ENCODE data around the gene ONECUT3. TPM values are rescaled to one million over a fixed set of nuclear protein-coding genes. Genes with fewer than 3 reads are reported as not detected.

Gene ONECUT3
- total and polyA plus RNA-seq, 4 experiments from 2014 or later = not detected

DNA sequence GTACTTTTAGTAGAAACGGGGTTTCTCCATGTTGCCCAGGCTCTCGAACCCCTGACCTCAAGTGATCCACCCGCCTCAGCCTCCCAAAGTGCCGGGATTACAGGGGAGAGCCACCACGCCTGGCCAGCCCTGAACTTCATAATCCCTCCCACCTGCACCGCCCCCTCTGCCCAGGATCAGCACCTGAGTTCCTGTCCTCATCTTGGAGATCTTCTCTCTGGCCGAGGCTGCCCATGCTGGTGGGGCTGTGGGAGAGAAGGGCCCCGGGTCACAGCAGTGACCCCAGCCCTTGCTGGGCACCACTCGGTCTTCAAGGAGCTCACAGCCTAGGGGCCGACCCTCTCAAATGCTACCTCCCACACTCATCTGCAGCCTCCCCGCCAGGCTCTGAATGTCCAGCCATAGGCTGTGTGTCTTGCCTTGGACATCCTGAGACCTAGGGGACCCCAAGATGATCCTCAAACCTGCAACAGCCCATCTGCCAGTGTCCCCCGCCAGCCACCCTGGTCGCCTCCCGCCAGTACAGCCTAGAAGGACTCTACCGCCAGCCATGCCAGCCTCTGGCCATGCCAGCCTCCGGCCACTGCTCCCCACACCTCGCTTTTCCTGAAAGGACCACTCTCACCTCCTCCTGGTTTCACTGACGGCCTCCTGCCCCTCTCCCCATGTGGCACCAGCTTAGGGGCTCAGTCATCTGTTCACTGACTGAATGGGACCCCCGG, 57.3 kb downstream of the ONECUT3 start:
- H3K4me1 Mint-ChIP-seq = peaks cover 10 to 15% (median 11%) of the 10 kb centered on the region in 4 donors

DNA sequence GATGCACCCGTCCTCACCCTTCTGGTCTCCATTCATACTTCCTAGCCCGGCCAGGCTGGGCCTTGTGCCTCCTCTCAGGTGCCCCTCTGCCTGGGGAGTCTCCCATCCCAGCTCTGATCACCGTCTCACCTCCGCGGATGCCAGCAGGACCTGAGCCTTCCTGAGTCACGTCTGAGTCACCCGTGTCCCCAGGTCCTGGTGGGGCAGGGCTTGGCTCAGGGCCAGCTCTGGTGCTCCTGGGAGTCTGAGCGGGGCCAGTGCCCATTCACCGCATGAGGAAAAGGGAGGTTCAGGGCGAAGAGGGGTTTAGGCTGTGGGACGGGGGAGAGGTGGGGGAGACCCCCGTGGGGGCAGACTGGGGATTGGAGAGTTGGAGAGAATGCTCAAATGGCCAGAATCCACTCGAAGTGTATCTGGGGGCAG, 58.2 kb downstream of the ONECUT3 start:
- Histone ChIP-seq H3K27me3 (ENCODE audit: insufficient read depth, low read length) (no peaks in the 10 kb centered on the region), H3K27ac (ENCODE audit: low read depth, low read length) (peak overlapping the region; percentile 16), H3K36me3 (ENCODE audit: insufficient read depth, low read length) (peaks cover 7% of the 10 kb centered on the region), H3K4me3 (ENCODE audit: low read length in 2 of 2) (peak overlapping the region in 1 of 2 donors; percentile 73), H3K9me3 (ENCODE audit: control insufficient read depth in 1 of 2, low read length in 2 of 2) (no peaks in the 10 kb centered on the region), H3K4me1 (ENCODE audit: insufficient read depth, low read length) (peaks cover 14% of the 10 kb centered on the region)
- no peaks in the 10 kb centered on the region for H3K27me3 Mint-ChIP-seq
- intact Hi-C loops (cut with micrococcal nuclease) = loop anchor here (5.0 kb wide), 2 partner anchors 44 to 219 kb away; partner anchors contain the start of gene MBD3
- CTCF ChIA-PET (ENCODE audit: partially characterized antibody) = interaction anchor here (1.7 kb wide), 1 partner anchor 15 kb away, joined by 4 read pairs; no protein-coding TSS in a partner anchor
- H3K9me3 Mint-ChIP-seq = no peaks in the 10 kb centered on the region
- peaks cover 10 to 15% (median 11%) of the 10 kb centered on the region in 4 donors for H3K4me1 Mint-ChIP-seq
- H3K36me3 Mint-ChIP-seq = peaks cover 3 to 14% of the 10 kb centered on the region in 2 donors
- POLR2A ChIA-PET (ENCODE audit: partially characterized antibody) = interaction anchor here (1.0 to 1.1 kb wide), 3 partner anchors 15 to 159 kb away, joined by 3 read pairs; partner anchors contain the start of gene TCF3
- peak in 2 of 5 donors; percentile 24 to 70 for DNase-seq
- H3K4me3 Mint-ChIP-seq = peak overlapping the region; percentile 51 to 87 (median 72)
- H3K27ac Mint-ChIP-seq = peak overlapping the region in 4 of 7 donors; percentile 52 to 84 (median 74)

More for the DNA sequence above, 57.3 kb downstream of the ONECUT3 start:
- no peak overlapping the region for H3K27ac ChIP-seq (ENCODE audit: low read depth, low read length)
- H3K9me3 Mint-ChIP-seq = no peaks in the 10 kb centered on the region
- DNase-seq = no peak
- H3K27ac Mint-ChIP-seq = peak overlapping the region in 6 of 7 donors; percentile 41 to 84 (median 50)
- ChIA-PET CTCF (ENCODE audit: partially characterized antibody) (interaction anchor here (1.0 to 1.7 kb wide), 2 partner anchors 16 to 28 kb away, joined by 3 to 4 read pairs; no protein-coding TSS in a partner anchor), POLR2A (ENCODE audit: partially characterized antibody) (interaction anchor here (1.0 to 1.1 kb wide), 2 partner anchors 16 to 21 kb away, joined by 3 read pairs; no protein-coding TSS in a partner anchor)
- no peaks in the 10 kb centered on the region for H3K27me3 ChIP-seq (ENCODE audit: insufficient read depth, low read length)
- H3K36me3 Mint-ChIP-seq = peaks cover 3 to 12% of the 10 kb centered on the region in 2 donors
- intact Hi-C loops (cut with micrococcal nuclease) = loop anchor here (5.0 kb wide), 2 partner anchors 43 to 218 kb away; partner anchors contain the start of gene MBD3
- peaks cover 4% of the 10 kb centered on the region for H3K36me3 ChIP-seq (ENCODE audit: insufficient read depth, low read length)
- H3K4me3 ChIP-seq (ENCODE audit: low read length in 2 of 2) = no peak overlapping the region
- H3K9me3 ChIP-seq (ENCODE audit: control insufficient read depth in 1 of 2, low read length in 2 of 2) = no peaks in the 10 kb centered on the region
- peaks cover 14% of the 10 kb centered on the region for H3K4me1 ChIP-seq (ENCODE audit: insufficient read depth, low read length)
- H3K4me3 Mint-ChIP-seq = peak overlapping the region; percentile 17 to 87 (median 43)
- H3K27me3 Mint-ChIP-seq = no peaks in the 10 kb centered on the region

DNA sequence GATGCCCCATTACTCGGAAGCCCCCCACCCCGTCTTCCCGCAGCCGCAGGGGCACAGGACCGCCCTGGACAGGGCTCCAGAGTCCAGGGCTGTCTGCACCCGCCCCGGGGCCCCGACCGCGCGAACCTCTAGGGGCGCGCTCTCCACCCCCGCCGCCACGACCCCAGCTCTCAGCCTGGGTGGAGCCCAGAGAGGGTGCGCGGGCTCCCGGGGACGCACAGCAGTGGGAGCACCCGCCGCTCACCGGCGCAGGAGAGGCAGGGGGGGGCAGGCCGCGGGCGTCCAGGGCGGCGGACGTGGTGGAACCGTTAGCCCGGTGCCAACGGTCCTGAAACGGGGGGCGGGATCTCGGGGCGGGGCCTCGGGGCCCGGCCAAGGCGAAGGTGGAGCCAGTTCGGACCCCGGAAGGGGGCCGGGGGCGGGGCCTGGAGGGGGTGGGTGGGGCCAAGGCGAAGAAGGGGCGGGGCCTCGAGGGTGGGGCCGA, 58.7 kb downstream of the ONECUT3 start, which contains the start of gene ATP8B3:
TSS of gene ATP8B3 (minus strand) at position 335 of the 484 bp plus-strand sequence. CDS start 540 bp downstream, outside the sequence.
- peaks cover 10 to 15% (median 11%) of the 10 kb centered on the region in 4 donors for H3K4me1 Mint-ChIP-seq
- no peaks in the 10 kb centered on the region for H3K9me3 ChIP-seq (ENCODE audit: control insufficient read depth in 1 of 2, low read length in 2 of 2)
- H3K4me3 ChIP-seq (ENCODE audit: low read length in 2 of 2) = peak within 1 kb of the TSS; percentile 73
- intact Hi-C loops (cut with micrococcal nuclease) = loop anchor here (1.0 to 5.0 kb wide), 6 partner anchors 23 to 220 kb away; partner anchors contain the start of genes MBD3, REXO1 and UQCR11
- peak within 1 kb of the TSS; percentile 87 to 98 (median 95) for H3K27ac Mint-ChIP-seq
- H3K36me3 Mint-ChIP-seq = peaks cover 3 to 14% of the 10 kb centered on the region in 2 donors
- H3K27ac ChIP-seq (ENCODE audit: low read depth, low read length) = peak within 1 kb of the TSS; percentile 42
- H3K27me3 ChIP-seq (ENCODE audit: insufficient read depth, low read length) = no peaks in the 10 kb centered on the region
- no peaks in the 10 kb centered on the region for H3K9me3 Mint-ChIP-seq
- peak within 1 kb of the TSS; percentile 86 to 99 (median 96) for H3K4me3 Mint-ChIP-seq
- peaks cover 7% of the 10 kb centered on the region for H3K36me3 ChIP-seq (ENCODE audit: insufficient read depth, low read length)
- CTCF ChIA-PET (ENCODE audit: partially characterized antibody) = no interaction called here
- peak in 2 of 5 donors; percentile 48 to 52 for DNase-seq
- no peaks in the 10 kb centered on the region for H3K27me3 Mint-ChIP-seq
- peaks cover 14% of the 10 kb centered on the region for H3K4me1 ChIP-seq (ENCODE audit: insufficient read depth, low read length)
- POLR2A ChIA-PET (ENCODE audit: partially characterized antibody) = interaction anchor here (1.0 to 1.1 kb wide), 3 partner anchors 14 to 159 kb away, joined by 3 read pairs; partner anchors contain the start of gene TCF3

DNA sequence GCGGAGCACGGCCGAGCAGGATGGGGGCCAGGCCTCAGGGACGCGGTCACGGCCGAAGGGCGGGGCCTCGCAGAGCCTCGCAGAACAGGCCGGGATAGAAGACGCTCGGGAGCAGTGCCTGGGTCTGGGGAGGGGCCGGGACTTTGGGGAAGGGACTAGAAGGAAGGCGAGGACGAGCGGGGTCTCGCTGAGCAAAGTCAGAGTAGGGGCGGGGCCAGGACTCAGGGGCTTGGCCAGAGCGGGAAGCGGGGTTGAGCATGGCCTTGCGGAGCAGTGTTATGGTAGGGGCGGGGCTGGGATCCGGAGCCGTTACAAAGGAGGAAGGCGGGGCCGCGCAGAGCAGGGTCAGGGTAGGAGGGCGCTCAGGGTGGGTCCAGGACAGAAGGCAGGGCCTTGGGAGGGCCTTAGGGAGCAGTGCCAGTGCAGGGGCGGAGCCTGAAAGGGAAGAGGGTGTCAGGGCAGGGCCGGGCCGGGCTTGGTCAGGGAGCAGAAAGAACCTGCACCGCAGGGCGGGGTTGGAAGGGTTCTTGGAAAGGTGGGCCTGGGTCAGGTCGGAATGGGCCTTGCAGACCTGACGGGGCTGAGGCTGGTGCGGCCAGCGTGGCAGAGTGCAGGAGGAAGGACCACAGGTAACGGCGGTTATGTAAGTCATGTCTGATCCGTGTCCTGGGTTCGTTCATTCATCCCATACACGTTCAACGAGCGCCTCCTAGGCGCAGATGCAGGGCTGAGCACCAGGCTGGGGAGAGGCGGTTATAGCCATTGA, 59.3 kb downstream of the ONECUT3 start:
- H3K4me1 ChIP-seq (ENCODE audit: insufficient read depth, low read length) = peaks cover 14% of the 10 kb centered on the region
- ChIA-PET CTCF (ENCODE audit: partially characterized antibody) (no interaction called here), POLR2A (ENCODE audit: partially characterized antibody) (no interaction called here)
- Mint-ChIP-seq H3K36me3 (peaks cover 3 to 18% of the 10 kb centered on the region in 2 donors), H3K4me1 (peaks cover 10 to 15% (median 11%) of the 10 kb centered on the region in 4 donors), H3K9me3 (no peaks in the 10 kb centered on the region), H3K27me3 (no peaks in the 10 kb centered on the region), H3K27ac (peak overlapping the region; percentile 87 to 98 (median 95)), H3K4me3 (peak overlapping the region; percentile 86 to 99 (median 96))
- H3K4me3 ChIP-seq (ENCODE audit: low read length in 2 of 2) = peak overlapping the region; percentile 73
- peak overlapping the region; percentile 42 for H3K27ac ChIP-seq (ENCODE audit: low read depth, low read length)
- H3K9me3 ChIP-seq (ENCODE audit: control insufficient read depth in 1 of 2, low read length in 2 of 2) = no peaks in the 10 kb centered on the region
- peaks cover 12% of the 10 kb centered on the region for H3K36me3 ChIP-seq (ENCODE audit: insufficient read depth, low read length)
- intact Hi-C loops (cut with micrococcal nuclease) = loop anchor here (1.0 to 5.0 kb wide), 6 partner anchors 24 to 220 kb away; partner anchors contain the start of genes MBD3, REXO1 and UQCR11
- no peaks in the 10 kb centered on the region for H3K27me3 ChIP-seq (ENCODE audit: insufficient read depth, low read length)
- peak; percentile 85 to 90 (median 85) for DNase-seq

DNA sequence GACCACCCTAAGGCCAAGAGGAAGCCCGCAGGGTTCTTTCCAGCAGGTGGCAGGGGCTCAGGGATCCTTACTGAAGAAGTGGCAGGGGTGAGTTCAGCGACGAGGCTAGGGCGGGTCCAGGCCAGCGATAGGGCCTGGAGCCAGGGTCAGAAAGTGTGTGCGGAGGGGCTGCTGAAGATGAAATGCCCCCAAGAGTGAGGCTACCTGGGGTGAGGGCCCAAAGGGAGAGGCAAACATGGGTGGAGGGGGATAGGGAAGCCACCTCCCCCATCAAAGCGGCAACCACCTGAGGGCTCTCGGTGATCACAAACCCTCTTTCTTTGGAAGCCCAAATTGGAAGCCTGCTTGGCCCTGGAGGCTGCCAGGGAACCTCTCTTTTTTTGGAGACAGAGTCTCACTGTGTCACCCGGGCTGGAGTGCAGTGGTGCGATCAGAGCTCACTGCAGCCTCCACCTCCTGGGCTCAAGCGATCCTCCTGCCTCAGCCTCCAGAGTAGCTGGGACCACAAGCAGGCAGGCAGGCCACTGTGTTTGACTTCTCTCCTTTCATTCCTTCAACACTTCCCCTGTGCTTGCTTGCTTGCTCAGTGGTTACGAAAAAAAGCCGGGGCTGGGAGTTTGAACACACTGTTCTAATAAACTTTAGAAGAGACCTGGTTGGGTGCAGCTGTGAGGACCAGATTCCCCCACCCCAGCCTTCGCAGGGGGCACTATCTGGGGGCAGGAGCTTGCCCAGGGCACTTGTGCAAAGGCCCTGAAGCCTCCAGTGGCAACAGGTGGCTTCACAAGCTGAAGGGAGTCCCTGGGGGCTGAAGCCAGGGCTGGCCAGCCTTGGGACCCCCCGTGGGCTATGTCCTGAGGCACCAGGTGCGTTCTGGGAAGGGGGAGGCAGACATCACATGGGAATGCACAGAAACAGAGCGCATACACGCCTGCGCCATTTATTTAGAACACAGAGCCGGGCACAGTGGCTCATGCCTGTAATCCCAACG, 60.2 kb downstream of the ONECUT3 start:
- ChIA-PET POLR2A (ENCODE audit: partially characterized antibody) (interaction anchor here (0.6 to 1.2 kb wide), 2 partner anchors 43 to 162 kb away, joined by 3 to 5 read pairs; no protein-coding TSS in a partner anchor), CTCF (ENCODE audit: partially characterized antibody) (interaction anchor here (1.6 to 2.5 kb wide), 2 partner anchors 13 to 24 kb away, joined by 5 to 10 read pairs; no protein-coding TSS in a partner anchor)
- intact Hi-C loops (cut with micrococcal nuclease) = loop anchor here (2.0 to 5.0 kb wide), 5 partner anchors 25 to 221 kb away; partner anchors contain the start of genes MBD3 and UQCR11
- H3K27ac ChIP-seq (ENCODE audit: low read depth, low read length) = peak overlapping the region; percentile 42
- peaks cover 14% of the 10 kb centered on the region for H3K4me1 ChIP-seq (ENCODE audit: insufficient read depth, low read length)
- Mint-ChIP-seq H3K4me1 (peaks cover 10 to 15% (median 11%) of the 10 kb centered on the region in 4 donors), H3K27me3 (no peaks in the 10 kb centered on the region), H3K36me3 (peaks cover 3 to 21% of the 10 kb centered on the region in 2 donors), H3K9me3 (no peaks in the 10 kb centered on the region), H3K27ac (peak overlapping the region; percentile 87 to 98 (median 95)), H3K4me3 (peak overlapping the region; percentile 86 to 99 (median 96))
- H3K36me3 ChIP-seq (ENCODE audit: insufficient read depth, low read length) = peaks cover 20% of the 10 kb centered on the region
- no peaks in the 10 kb centered on the region for H3K9me3 ChIP-seq (ENCODE audit: control insufficient read depth in 1 of 2, low read length in 2 of 2)
- no peaks in the 10 kb centered on the region for H3K27me3 ChIP-seq (ENCODE audit: insufficient read depth, low read length)
- H3K4me3 ChIP-seq (ENCODE audit: low read length in 2 of 2) = peak overlapping the region; percentile 73
- DNase-seq = no peak

All from CD4-positive, alpha-beta memory T cell (primary cell).